ENCODE measurements around the gene VIL1.

- TF ChIP-seq, protein P1, sequence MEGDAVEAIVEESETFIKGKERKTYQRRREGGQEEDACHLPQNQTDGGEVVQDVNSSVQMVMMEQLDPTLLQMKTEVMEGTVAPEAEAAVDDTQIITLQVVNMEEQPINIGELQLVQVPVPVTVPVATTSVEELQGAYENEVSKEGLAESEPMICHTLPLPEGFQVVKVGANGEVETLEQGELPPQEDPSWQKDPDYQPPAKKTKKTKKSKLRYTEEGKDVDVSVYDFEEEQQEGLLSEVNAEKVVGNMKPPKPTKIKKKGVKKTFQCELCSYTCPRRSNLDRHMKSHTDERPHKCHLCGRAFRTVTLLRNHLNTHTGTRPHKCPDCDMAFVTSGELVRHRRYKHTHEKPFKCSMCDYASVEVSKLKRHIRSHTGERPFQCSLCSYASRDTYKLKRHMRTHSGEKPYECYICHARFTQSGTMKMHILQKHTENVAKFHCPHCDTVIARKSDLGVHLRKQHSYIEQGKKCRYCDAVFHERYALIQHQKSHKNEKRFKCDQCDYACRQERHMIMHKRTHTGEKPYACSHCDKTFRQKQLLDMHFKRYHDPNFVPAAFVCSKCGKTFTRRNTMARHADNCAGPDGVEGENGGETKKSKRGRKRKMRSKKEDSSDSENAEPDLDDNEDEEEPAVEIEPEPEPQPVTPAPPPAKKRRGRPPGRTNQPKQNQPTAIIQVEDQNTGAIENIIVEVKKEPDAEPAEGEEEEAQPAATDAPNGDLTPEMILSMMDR (optimal IDR thresholded peaks at IDR 0.05 in 1 of 3, IDR thresholded peaks at IDR 0.05 in 1 of 3, conservative IDR thresholded peaks at IDR 0.05 in 1 of 3; ENCODE audit: extremely low read depth in 1 of 3, insufficient read depth in 2 of 3, low read length in 3 of 3) = no peak
- no peak for TF ChIP-seq EZH2 (IDR thresholded peaks at IDR 0.05; ENCODE audit: low read length)
These were observed 67.2 kb downstream of the VIL1 start for GRCh38 chr2:218485986-218486667.
